NOMO-1 treated with dmso at 0.1 percent for 144 hours (cell line): ENCODE results near the gene CHMP6.
A peak's percentile ranks its signal among the peaks of the same experiment; 100 is the strongest.
"Not testable (repeated sequence)": the region's sequence is repeated elsewhere in the genome, so short reads cannot be mapped to it uniquely, and the experiment has no call there.

ENCODE experiments used
- DNase-seq: peaks from one replicate; lab custom pipeline; 2025; ENCODE audit not compliant: unreplicated experiment; lab: John Stamatoyannopoulos, UW

Gene CHMP6

DNA sequence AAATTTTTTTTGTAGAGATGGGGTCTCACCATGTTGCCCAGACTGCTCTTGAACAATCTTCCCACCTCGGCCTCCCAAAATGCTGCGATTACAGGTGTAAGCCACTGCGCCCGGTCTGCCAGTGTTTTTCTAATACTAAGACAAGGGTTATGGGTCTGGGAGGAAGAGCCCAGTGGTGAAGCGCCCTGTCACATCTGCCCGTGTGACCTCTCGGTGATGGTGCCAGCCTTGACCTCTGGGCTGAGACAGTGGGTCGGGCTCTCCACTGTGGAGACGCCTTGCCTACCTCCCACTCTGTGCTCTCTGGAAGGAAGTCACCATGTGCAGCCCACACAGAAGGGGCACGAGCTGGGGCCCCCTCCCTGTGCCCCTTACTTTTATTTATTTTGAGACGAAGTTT, 38.2 kb downstream of the CHMP6 start:
- DNase-seq = no peak

- DNase-seq = not testable (repeated sequence)
These were observed 38.7 kb downstream of the CHMP6 start for GRCh38 chr17:81030312-81030711.

DNA sequence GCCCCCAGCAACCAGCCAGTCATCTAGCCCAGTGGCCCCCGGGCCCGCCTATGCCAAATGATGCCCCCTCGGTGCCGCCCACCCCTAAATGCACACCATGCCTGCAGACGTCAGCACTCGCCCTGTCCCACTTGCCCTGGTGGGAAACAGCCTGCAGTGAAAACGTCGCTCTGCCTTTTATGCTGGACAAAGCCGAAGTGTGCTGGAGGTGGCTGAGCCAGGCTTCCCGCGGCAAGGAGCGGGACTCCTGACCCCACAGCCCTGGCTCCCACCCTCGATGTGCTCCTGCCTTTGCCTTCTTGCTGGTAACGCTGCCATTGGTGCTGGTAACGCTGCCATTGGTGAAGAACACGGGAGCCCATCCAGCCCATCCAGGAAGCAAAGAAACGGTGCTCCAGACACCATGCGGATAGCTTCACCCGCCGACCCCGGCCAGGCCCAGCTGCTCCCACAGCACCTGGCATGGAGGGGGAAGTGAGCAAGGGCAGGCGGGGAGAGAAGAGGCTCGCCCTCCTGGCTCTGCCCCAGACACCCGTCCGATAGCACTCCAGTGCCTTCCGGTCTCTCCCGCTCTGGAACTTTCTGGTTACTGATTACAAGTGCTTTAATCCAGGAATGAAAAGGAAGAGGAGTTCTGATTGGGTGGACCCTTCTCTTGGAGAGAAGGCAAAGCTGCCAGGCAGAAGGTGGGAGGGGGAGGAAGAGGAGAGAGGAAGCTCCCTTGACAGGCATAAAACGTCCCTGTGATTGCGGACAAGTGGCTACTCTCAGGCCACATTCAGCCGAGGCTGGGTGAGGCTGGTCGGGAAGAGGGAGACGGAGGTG, 39.3 kb downstream of the CHMP6 start:
- no peak for DNase-seq

DNA sequence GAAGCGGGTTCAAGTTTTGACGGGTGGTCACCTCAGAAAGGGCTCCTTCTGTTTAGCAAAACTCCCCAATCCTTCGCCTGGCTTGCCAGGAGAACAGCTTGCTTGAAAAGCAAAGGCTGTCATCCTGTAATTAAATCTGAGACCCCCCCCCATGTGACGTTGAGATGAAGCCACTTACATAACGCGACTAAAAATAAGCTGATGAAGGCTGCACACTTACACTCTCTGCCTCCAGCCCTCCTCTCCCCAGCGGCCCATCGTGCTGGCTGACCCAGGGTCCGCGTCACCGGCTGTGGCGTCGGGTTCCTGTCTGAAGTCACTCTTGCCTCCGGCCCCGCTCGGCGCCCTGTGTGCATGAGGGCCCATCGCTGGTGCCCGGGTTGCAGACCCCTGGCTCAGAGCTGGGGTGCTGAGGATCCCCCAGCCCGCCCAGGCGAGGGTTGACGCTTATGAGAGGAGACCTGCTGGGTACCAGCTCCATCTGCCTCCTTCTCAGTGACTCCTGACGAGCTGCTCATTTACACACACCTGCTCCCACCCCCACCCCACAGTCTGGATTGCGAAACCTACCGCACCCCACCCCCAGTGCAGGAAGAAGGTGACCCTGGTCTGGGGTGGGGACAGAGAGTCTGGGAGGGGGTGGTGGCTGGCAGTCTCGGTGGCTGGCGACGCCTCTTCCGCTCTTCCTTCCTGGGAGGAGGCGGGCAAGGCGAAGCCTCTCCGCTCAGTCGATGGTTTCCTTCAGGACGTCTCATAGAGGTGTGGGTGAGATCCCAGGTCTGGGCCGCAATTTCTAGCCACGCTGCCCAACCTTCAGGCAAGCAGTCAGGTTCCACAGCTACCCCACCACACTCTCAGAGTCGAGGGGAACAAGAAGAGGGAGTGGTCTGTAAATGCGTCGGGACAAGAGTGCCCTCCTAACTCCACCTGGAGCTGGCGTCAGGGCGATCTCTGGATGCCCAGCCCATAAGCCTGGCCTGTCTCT, 40.2 kb downstream of the CHMP6 start:
- peak; percentile 24 for DNase-seq

DNA sequence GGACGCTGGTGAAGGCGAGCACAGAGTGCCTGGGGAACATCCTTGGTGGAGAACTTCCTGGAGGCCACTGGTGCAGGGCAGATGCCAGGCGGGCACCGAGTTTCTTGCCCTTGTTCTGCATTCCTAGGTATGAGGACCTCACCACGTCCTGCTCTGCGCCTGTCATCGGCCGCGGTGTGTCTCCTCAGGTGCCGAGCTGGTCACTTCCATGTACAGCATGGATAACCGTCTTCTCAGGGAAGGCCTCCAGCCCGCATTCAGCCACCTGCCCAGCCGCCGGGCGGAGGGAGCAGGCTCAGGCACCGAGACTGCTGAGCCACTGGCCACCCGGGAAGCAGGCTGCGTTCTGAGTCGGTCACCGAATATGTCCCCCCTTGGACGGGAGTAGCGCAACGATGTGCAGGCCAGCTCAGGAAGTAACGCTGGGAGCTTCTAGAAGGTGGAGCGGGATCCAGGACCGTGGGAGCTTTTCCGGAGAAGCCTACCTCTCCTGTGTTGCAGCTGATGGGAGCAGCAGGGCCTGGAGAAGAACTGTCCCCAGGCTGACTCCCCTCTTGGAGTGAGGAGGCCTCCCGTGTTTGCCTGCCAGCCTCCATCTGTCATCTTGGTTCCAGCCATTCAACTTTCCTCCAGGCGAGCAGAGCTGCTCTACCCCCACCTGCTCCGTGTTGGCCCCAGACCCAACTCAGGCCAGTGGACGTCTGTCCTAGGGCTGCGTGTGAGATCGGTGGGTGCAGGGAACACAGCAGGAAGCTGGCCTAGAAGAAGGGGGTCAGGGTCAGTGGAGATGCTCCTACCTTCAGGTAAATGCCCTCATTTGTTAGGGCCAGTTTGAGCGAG, 41.2 kb downstream of the CHMP6 start:
- DNase-seq = no peak

DNA sequence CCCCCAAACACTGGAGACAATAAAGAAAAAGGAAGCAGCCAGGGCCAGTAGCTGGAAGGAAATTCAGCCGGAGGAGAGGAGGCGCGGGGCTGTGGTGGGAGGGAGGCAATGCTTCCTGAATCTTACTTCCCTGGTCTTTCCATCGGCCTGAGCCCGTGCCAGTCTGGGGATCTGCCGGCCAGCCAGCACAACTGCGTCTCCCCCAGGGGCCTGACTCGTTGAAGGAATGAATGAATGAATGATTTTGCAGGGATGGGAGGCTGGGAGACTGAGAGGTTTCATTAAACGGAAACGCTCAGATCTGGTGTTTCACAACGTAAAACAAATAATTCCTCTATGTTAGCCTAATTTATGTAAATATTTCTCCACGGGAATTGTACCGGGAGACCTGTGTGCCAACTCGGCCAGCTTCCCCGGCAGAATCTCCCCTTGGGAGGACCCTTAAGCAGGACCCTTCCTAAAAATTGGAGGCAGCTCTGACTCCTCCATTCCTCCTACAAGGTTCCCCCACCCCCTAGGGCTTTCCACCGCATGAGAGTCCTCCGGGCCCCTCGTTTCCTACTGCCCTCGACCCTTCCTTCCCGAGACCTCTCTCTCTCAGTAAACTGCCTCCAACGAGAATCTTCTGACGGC, 42.0 kb downstream of the CHMP6 start:
- no peak for DNase-seq

DNA sequence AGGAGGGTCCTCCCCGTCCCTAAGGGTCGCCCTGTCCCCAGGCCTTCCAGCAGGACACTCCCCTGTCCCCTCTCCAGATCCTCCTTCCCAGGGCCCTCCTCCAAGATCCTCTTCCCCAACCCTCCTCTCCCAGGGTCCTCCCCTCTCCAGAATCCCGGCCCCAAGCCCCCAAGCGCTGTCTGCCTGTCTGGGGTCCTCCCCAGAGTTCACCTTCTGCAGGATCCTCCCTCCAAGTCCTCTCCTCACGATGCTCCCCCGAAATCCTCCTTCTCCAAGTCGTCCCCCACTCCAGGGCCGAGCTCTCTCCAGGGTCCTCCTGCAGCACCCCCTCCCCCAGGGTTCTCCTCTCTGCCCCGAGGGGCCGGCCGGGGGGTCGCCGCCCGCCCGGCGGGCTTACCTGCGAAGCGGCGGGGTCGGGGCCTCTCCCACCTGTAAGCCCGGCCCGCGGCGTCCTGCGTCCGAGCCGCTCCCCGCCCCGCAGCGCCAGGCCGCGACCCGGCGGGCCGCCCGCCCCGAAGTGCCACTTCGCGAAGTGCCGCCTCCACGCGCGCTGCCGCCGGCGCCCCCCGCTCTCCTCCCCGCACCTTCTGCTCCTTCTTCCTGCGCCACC, 42.6 kb downstream of the CHMP6 start:
- DNase-seq = no peak

- peak; percentile 85 for DNase-seq
These were observed 43.3 kb downstream of the CHMP6 start, which contains the start of gene BAIAP2 for GRCh38 chr17:81034779-81035520. BAIAP2 (plus strand) TSS chr17:81035151; CDS start chr17:81035255, 104 bp downstream.

DNA sequence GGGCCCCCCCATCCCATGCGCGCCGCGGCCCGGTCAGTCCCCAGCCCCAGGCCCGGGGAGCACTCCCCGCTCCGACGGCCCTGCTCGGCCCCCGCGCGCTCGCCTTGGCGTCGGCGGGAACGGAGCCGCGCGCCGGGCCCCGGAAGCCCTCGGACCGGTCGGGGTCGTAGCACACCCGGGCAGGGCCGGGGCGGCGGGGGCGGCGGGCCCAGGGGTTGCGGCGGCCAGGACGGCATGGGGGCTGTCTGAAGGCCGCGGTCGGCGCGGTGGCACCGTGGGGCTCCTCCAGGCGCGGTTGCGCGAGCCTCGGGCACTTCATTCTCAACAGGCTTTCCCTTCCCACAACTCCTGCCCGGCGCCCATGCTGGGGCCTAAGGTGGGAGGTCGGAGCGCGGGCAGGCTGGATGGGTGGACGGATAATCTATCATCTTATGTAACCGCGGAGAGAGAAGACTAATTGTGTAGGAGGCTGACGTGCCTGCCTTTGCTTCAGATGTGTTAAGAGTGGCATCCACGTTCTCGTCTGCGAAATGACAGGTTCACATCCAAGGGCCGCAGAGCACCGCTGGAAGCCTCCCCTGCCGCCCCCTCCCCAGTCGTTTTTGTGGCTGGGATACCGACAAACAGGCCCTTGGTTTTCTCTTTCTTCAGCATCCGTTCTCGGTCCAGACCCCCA, 44.0 kb downstream of the CHMP6 start:
- DNase-seq = no peak

GRCh38 chr17:81036197-81036941, 44.7 kb downstream of the CHMP6 start:
- DNase-seq = no peak

GRCh38 chr17:81037026-81037797, 45.6 kb downstream of the CHMP6 start:
- DNase-seq = no peak

DNA sequence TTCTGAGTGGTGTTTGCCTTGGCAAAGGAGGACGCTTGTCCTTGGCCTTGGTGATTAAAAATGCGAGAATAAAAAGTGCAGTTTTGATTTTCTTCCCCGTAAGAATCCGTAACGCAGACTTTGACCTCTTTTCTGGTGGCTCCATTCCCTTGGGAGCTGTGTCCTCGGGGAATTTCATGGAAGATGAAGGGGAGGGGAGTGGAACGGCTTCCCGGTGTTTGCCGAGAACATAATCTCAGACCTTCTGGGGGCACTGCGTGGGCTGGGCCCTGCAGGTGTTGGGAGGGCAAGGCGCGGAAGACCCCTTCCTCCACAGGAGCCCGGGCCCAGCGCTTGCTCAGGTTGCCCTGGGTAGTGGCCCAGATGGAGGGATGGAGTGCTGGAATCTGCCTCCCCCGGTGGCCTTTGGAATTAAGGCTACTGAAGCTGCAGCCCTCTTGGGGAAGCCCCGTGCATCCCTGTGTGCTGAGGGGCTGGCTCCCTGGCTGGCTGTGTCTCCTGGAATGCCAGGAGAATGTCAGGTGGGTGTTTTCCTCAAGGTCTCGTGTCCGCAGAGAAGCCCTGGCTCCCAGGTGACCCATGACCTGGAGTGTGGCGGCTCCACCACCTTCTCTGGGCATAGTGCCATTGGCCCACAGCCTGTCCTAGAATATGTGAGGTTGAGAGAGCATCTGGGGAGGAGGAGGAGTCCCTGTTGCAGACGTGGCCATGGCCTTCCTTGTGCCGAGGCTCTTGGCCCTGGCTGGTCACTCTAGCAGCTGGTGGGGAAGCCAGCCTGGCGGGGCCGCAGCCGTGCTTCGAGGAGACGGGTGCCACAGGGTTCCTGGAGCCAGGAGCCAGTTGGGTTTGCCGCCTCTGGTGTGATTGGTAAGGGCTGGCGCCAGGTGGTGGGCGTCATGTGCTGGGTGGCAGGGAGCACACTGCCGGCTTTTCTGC, 46.4 kb downstream of the CHMP6 start:
- no peak for DNase-seq

DNA sequence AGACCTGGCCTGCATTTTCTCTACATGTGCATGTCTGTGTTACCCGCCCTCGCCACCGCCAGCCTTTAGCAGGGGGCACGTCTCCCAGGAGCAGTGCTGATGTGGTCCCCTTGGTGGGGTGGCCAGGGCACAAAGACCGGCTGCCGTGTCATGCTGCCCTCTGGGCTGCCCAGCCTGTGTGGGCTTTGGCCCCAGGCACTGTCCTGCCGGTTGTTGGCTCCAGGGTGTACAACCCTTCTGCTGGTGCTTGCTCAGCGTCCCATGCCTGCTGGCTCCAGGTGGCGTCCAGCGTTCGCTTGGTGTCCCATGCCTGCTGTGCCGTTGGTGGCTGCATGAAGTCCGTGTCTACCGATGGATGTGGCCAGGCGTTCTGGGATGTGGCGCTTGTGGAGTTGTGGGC, 47.5 kb downstream of the CHMP6 start:
- DNase-seq = no peak

- DNase-seq = no peak
These were observed 48.5 kb downstream of the CHMP6 start for GRCh38 chr17:81039854-81040758.

DNA sequence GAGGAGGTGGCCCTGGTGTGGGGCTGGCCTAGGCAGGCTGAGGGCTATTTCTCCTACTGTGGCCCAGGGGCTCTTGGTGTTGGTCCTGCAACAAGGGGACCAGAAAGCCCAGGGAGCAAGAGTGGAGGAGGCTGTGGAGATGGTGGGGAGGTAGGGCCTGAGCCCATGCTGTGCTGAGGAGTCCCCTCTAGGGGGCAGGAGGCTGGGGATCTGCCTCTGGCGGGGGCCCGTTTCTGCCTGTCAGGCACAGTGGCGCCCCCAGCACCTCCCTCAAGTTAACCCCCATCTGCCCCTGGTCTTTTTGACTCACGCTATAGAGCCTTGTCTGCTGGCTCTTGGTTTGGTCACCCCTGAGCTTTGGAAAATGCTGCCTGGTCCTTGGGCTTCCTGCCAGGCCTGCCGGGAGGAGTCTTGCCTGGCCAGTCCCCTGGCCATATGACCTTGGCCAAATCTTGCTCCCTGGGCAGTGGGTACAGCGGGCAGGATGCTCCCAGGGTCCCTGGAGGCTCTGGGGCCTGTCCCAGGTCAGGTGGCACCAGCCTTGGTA, 49.2 kb downstream of the CHMP6 start:
- no peak for DNase-seq
